ENCODE measurements around the gene CYB5RL.

Gene CYB5RL

DNA sequence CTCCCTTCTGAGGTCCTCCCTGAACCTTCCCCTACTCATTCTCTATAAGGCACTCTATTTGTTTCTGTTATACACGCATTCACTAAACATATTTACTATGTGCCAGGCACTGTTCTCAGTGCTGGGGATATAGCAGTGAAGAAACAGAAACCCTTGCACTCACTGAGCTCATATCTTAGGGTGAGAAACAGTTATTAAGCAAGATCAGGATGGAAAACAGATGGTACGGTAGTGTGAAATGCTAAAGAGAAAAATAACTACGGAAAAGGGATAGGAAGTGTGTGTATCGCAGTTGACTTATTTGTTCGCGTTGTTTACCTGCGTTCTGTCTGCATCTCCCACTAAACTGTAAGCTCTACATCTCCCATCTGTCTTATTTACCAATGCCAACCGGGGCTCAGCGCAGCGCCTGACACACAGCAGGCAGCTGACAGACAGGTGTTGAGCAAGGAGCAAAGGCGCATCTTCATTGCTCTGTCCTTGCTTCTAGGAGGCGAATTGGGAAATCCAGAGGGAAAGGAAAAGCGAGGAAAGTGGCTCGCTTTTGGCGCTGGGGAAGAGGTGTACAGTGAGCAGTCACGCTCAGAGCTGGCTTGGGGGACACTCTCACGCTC lies 572 bp downstream of the CYB5RL start:
- Histone ChIP-seq H3K79me2 (ENCODE audit: low read length) (peaks cover 46% of the 10 kb centered on the region), H3K27ac (ENCODE audit: low read length) (no peak overlapping the region; the same call in 1 of the 2 replicates), H3K4me2 (ENCODE audit: low read length) (peak overlapping the region; percentile 94), H3K9me3 (ENCODE audit: insufficient read depth, low read length) (no peaks in the 10 kb centered on the region), H3K4me1 (ENCODE audit: low read length) (peaks cover 15% of the 10 kb centered on the region), H3K4me3 (ENCODE audit: low read length) (peak overlapping the region; percentile 98), H2AFZ (ENCODE audit: low read depth, low read length) (peak overlapping the region; percentile 51; the same call in 1 of the 2 replicates), H3K27me3 (ENCODE audit: low read depth, low read length) (no peaks in the 10 kb centered on the region), H4K20me1 (ENCODE audit: insufficient read depth, low read length) (no peaks in the 10 kb centered on the region), H3K36me3 (replicated peaks; ENCODE audit: low read depth, low read length) (no peaks in the 10 kb centered on the region), H3K9ac (ENCODE audit: low read length) (peak overlapping the region; percentile 93)
- TF ChIP-seq, protein P1, sequence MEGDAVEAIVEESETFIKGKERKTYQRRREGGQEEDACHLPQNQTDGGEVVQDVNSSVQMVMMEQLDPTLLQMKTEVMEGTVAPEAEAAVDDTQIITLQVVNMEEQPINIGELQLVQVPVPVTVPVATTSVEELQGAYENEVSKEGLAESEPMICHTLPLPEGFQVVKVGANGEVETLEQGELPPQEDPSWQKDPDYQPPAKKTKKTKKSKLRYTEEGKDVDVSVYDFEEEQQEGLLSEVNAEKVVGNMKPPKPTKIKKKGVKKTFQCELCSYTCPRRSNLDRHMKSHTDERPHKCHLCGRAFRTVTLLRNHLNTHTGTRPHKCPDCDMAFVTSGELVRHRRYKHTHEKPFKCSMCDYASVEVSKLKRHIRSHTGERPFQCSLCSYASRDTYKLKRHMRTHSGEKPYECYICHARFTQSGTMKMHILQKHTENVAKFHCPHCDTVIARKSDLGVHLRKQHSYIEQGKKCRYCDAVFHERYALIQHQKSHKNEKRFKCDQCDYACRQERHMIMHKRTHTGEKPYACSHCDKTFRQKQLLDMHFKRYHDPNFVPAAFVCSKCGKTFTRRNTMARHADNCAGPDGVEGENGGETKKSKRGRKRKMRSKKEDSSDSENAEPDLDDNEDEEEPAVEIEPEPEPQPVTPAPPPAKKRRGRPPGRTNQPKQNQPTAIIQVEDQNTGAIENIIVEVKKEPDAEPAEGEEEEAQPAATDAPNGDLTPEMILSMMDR (IDR thresholded peaks at IDR 0.05; ENCODE audit: low read depth, low read length): no peak
- TF ChIP-seq EZH2phosphoT487 (IDR thresholded peaks at IDR 0.05; ENCODE audit: low read depth): no peak

DNA sequence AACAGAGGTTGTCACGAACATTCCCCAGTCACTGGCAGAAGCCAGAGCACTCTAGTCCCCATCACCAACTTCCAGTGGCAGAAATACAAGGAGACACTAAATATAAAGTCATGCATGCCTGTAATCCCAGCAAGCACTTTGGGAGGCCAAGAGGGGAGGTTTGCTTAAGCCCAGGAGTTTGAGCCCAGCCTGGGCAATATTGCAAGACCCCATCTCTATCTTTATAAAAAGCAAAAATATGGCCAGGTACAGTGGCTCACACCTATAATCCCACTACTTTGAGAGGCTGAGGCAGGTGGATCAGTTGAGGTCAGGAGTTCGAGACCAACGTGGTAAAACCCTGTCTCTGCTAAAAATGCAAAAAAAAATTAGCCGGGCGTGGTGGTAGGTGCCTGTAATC lies 6.4 kb downstream of the CYB5RL start:
- Histone ChIP-seq H3K9ac (ENCODE audit: low read length) (no peak overlapping the region), H2AFZ (ENCODE audit: low read depth, low read length) (no peak overlapping the region), H3K27me3 (ENCODE audit: low read depth, low read length) (no peaks in the 10 kb centered on the region), H3K4me1 (ENCODE audit: low read length) (no peaks in the 10 kb centered on the region), H3K79me2 (ENCODE audit: low read length) (no peaks in the 10 kb centered on the region), H3K27ac (ENCODE audit: low read length) (no peak overlapping the region), H3K36me3 (replicated peaks; ENCODE audit: low read depth, low read length) (no peaks in the 10 kb centered on the region), H3K4me3 (ENCODE audit: low read length) (no peak overlapping the region), H3K9me3 (ENCODE audit: insufficient read depth, low read length) (no peaks in the 10 kb centered on the region), H3K4me2 (ENCODE audit: low read length) (no peak overlapping the region), H4K20me1 (ENCODE audit: insufficient read depth, low read length) (no peaks in the 10 kb centered on the region)
- TF ChIP-seq, protein P1 (IDR thresholded peaks at IDR 0.05; ENCODE audit: low read depth, low read length): no peak
- no peak for TF ChIP-seq EZH2phosphoT487 (IDR thresholded peaks at IDR 0.05; ENCODE audit: low read depth)

- no peak overlapping the region for H3K4me3 ChIP-seq (ENCODE audit: low read length)
- H3K4me2 ChIP-seq (ENCODE audit: low read length): no peak overlapping the region
- H3K79me2 ChIP-seq (ENCODE audit: low read length): no peaks in the 10 kb centered on the region
- no peak overlapping the region for H3K9ac ChIP-seq (ENCODE audit: low read length)
- H3K27me3 ChIP-seq (ENCODE audit: low read depth, low read length): no peaks in the 10 kb centered on the region
- no peaks in the 10 kb centered on the region for H3K4me1 ChIP-seq (ENCODE audit: low read length)
- no peak overlapping the region for H2AFZ ChIP-seq (ENCODE audit: low read depth, low read length)
- H3K9me3 ChIP-seq (ENCODE audit: insufficient read depth, low read length): no peaks in the 10 kb centered on the region
- TF ChIP-seq EZH2phosphoT487 (IDR thresholded peaks at IDR 0.05; ENCODE audit: low read depth): no peak
- TF ChIP-seq, protein P1 (IDR thresholded peaks at IDR 0.05; ENCODE audit: low read depth, low read length): no peak
- no peak overlapping the region for H3K27ac ChIP-seq (ENCODE audit: low read length)
- no peaks in the 10 kb centered on the region for H4K20me1 ChIP-seq (ENCODE audit: insufficient read depth, low read length)
- H3K36me3 ChIP-seq (replicated peaks; ENCODE audit: low read depth, low read length): no peaks in the 10 kb centered on the region
Measured at GRCh38 chr1:54191525-54191924, 8.3 kb downstream of the CYB5RL start.

GRCh38 chr1:54190526-54190925 lies 9.3 kb downstream of the CYB5RL start:
- Histone ChIP-seq H2AFZ (ENCODE audit: low read depth, low read length) (no peak overlapping the region), H3K79me2 (ENCODE audit: low read length) (no peaks in the 10 kb centered on the region), H3K9me3 (ENCODE audit: insufficient read depth, low read length) (no peaks in the 10 kb centered on the region), H4K20me1 (ENCODE audit: insufficient read depth, low read length) (no peaks in the 10 kb centered on the region), H3K36me3 (replicated peaks; ENCODE audit: low read depth, low read length) (no peaks in the 10 kb centered on the region), H3K4me2 (ENCODE audit: low read length) (no peak overlapping the region), H3K4me1 (ENCODE audit: low read length) (no peaks in the 10 kb centered on the region), H3K27me3 (ENCODE audit: low read depth, low read length) (no peaks in the 10 kb centered on the region), H3K27ac (ENCODE audit: low read length) (no peak overlapping the region), H3K4me3 (ENCODE audit: low read length) (no peak overlapping the region), H3K9ac (ENCODE audit: low read length) (no peak overlapping the region)
- TF ChIP-seq EZH2phosphoT487 (IDR thresholded peaks at IDR 0.05; ENCODE audit: low read depth): no peak
- TF ChIP-seq, protein P1 (IDR thresholded peaks at IDR 0.05; ENCODE audit: low read depth, low read length): no peak

All from OCI-LY3 (cell line).